Measurements from ENCODE around the gene KCNK3.

DNA sequence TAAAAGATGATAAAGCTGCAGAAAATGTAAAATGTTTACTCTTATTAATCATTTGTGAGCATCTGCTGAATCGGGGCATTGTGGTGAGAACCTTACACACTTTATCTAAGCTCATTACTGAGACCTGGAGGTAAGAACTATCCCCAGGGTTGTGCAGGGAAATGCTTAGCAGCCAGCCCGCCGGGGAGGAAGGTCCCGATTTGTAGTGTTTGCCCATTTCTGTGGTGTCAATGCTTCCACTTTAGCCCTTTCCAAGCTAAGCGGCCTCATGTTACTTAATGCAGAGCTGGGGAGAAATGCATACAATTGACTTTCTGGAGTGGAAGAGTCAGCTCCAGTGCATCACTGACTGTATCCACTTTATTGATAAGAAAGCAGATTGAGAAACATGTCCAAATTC is 20.8 kb upstream of the KCNK3 start:
- TF ChIP-seq, protein P1, sequence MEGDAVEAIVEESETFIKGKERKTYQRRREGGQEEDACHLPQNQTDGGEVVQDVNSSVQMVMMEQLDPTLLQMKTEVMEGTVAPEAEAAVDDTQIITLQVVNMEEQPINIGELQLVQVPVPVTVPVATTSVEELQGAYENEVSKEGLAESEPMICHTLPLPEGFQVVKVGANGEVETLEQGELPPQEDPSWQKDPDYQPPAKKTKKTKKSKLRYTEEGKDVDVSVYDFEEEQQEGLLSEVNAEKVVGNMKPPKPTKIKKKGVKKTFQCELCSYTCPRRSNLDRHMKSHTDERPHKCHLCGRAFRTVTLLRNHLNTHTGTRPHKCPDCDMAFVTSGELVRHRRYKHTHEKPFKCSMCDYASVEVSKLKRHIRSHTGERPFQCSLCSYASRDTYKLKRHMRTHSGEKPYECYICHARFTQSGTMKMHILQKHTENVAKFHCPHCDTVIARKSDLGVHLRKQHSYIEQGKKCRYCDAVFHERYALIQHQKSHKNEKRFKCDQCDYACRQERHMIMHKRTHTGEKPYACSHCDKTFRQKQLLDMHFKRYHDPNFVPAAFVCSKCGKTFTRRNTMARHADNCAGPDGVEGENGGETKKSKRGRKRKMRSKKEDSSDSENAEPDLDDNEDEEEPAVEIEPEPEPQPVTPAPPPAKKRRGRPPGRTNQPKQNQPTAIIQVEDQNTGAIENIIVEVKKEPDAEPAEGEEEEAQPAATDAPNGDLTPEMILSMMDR (IDR thresholded peaks at IDR 0.05), result no peak
- TF ChIP-seq POLR2A (IDR thresholded peaks at IDR 0.05), result no peak
